ENCODE measurements around the gene XIRP1.
"Not testable (repeated sequence)": the region's sequence is repeated elsewhere in the genome, so short reads cannot be mapped to it uniquely, and the experiment has no call there.

Gene XIRP1, protein sequence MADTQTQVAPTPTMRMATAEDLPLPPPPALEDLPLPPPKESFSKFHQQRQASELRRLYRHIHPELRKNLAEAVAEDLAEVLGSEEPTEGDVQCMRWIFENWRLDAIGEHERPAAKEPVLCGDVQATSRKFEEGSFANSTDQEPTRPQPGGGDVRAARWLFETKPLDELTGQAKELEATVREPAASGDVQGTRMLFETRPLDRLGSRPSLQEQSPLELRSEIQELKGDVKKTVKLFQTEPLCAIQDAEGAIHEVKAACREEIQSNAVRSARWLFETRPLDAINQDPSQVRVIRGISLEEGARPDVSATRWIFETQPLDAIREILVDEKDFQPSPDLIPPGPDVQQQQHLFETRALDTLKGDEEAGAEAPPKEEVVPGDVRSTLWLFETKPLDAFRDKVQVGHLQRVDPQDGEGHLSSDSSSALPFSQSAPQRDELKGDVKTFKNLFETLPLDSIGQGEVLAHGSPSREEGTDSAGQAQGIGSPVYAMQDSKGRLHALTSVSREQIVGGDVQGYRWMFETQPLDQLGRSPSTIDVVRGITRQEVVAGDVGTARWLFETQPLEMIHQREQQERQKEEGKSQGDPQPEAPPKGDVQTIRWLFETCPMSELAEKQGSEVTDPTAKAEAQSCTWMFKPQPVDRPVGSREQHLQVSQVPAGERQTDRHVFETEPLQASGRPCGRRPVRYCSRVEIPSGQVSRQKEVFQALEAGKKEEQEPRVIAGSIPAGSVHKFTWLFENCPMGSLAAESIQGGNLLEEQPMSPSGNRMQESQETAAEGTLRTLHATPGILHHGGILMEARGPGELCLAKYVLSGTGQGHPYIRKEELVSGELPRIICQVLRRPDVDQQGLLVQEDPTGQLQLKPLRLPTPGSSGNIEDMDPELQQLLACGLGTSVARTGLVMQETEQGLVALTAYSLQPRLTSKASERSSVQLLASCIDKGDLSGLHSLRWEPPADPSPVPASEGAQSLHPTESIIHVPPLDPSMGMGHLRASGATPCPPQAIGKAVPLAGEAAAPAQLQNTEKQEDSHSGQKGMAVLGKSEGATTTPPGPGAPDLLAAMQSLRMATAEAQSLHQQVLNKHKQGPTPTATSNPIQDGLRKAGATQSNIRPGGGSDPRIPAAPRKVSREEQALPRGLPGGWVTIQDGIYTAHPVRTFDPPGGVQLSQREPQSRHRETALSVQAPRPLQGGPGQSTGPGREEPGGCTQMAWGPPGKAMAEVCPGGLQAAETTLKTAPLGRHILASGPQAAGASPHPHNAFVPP (N-terminal part only)

GRCh38 chr3:39192490-39193092 lies at the start of gene XIRP1:
Gene XIRP1, minus strand, starts transcription at chr3:39192595. Its CDS starts 3,150 bp downstream, at chr3:39189445.
- DNase-seq (ENCODE audit: low spot score), result no peak

DNA sequence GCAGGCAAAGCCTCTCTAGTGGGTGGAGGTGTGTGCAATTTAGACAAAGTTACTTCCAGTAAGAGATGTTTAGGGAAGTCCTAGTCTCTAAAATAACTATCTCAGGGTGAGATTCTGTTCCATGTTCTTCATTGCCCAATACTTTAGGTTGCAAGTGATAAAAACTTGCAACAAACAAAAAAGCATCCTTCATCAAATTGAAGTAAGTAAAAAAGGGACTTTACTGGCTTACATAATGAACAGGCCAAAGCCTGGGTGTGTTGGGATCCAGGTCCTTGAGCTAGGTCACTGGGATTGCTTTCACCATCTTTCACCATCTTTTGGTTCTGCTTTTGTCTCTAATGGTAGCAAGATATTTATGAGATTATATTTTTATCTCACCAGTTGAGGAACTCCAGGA lies 49.2 kb upstream of the XIRP1 start:
- no peak for DNase-seq (ENCODE audit: low spot score)

DNA sequence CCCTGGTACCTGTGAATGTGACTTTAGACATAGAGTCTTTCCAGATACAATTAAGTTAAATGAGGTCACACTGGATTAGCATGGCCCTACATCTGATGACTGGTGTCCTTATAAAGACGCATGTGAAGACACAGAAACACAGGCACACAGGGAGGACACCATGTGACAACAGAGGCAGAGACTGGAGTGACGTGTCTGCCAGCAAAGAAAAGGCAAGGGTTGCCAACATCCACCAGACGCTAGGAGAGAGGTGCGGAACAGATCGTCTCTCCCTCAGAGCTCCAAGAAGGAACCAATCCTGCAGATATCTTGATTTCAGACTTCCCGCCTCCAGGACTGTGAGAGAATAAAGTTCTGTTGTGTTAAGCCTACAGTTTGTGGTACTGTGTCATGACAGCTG lies 44.6 kb upstream of the XIRP1 start:
- no peak for DNase-seq (ENCODE audit: low spot score)

GRCh38 chr3:39234651-39235050 lies 42.3 kb upstream of the XIRP1 start:
- no peak for DNase-seq (ENCODE audit: low spot score)

DNA sequence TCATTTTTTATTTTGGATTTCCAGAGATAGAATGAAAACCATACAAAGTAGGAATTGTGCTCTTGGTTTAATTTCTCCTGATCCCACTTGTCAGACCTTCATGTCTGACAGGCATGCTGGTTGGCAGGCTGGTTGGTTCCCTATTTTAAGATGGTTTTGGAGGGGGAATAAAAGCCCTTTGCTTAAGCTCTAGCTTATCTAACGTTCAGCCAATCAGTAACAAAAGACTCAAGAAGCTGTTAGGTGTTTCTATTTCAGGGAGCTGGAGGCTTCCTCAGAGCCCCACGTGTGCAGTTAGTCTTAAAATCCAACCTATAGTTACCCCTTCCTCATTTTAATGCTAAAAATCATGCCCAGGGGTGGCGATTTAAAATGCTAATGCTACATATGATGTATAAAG lies 40.5 kb upstream of the XIRP1 start:
- no peak for DNase-seq (ENCODE audit: low spot score)

- DNase-seq (ENCODE audit: low spot score), result no peak
Measured at GRCh38 chr3:39230453-39230852, 38.1 kb upstream of the XIRP1 start.

- DNase-seq (ENCODE audit: low spot score), result no peak
Measured at GRCh38 chr3:39228496-39228895, 36.1 kb upstream of the XIRP1 start.

DNA sequence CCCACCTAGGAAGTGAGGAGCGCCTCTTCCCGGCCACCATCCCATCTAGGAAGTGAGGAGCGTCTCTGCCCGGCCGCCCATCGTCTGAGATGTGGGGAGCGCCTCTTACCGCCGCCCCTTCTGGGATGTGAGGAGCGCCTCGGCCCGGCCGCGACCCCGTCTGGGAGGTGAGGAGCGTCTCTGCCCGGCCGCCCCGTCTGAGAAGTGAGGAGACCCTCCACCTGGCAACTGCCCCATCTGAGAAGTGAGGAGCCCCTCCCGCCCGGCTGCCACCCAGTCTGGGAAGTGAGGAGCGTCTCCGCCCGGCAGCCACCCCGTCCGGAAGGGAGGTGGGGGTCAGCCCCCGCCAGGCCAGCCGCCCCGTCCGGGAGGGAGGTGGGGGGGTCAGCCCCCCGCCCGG lies 35.2 kb upstream of the XIRP1 start:
- DNase-seq (ENCODE audit: low spot score), result not testable (repeated sequence)

DNA sequence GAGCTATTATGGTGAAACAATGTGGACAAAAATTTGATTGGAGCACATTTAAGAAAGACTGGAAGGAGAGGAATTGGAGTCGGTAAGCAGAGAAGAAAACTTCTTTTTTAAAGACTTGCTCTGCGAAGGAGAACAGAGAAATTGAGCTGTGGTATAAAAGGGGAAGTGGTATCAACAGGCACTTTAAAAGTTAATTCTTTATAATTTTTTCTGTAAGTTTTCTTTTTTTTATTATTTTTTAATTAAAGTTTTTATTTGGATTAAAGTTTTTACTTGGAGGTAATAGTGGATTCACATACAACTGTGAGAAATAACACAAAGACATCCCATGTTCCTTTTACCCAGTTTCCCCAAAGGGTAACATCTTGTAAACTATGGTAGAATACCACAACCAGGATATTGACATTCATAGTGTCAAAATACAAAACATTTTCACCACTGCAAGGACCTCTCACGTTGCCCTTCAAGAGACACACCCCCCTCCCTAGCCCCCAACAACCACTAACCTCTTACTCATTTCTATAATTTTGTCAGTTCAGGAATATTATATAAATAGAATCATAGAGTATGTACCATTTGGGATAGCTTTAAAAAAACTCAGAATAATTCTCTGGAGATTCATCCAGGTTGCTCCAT lies 33.8 kb upstream of the XIRP1 start:
- DNase-seq (ENCODE audit: low spot score), result no peak

DNA sequence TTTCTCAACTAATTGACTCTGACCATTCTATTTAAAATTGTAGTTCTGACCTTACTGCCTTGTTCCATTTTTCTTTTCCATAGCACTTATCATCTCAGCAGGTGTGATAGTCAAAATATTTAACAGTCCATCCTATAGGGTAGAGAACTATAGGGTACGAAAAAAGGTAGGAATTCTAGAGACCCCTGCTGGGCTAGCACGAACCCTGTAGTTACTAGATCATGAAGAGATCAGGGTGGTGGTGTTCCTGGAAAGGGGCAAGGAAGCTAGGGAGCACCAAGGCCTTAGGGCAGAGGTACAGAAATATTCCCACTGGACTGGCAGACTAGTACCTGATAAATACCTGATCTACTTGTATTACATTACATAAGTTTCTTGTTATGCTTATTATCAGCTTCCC lies 31.9 kb upstream of the XIRP1 start:
- DNase-seq (ENCODE audit: low spot score), result no peak

- DNase-seq (ENCODE audit: low spot score), result no peak
Measured at GRCh38 chr3:39222939-39223338, 30.5 kb upstream of the XIRP1 start.

- no peak for DNase-seq (ENCODE audit: low spot score)
Measured at GRCh38 chr3:39222462-39222861, 30.1 kb upstream of the XIRP1 start.

- DNase-seq (ENCODE audit: low spot score), result no peak
Measured at GRCh38 chr3:39221141-39221530, 28.7 kb upstream of the XIRP1 start.

DNA sequence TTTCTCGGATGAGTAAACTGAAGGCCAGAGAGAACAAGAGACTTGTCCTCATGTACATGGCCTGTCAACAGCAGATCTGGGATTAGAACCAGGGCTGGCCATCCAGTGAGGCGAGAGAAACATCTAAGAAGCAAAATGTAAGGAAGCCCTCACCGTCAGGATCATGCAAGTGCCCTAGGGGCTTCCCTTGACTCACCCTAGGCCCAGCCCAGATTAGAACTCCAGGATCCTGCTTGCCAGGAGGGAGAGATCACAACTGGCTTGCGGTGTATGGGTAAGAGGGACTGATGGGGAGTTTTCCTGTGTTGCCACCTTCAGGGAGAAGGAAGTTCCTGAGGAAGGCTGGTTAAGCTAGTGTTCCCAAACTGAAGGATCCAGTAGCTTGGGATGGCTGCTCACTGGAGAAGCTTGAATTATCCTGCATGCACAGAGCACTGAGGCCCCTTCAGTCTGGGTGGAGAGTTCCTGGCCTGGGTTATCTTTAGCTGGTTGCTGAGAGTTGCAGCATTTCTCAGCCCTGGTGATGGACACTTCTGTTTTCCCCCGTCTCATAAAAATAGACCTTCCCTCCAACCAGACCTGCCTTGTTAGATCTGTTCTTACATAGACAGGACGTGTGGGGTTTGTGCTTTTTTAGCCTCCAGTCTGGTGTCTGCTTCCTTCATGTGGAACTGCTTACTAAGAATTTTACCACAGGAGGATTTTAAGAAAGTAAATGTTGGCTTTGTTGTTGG lies 28.2 kb upstream of the XIRP1 start:
- DNase-seq (ENCODE audit: low spot score), result no peak

GRCh38 chr3:39219702-39220101 lies 27.3 kb upstream of the XIRP1 start:
- no peak for DNase-seq (ENCODE audit: low spot score)

DNA sequence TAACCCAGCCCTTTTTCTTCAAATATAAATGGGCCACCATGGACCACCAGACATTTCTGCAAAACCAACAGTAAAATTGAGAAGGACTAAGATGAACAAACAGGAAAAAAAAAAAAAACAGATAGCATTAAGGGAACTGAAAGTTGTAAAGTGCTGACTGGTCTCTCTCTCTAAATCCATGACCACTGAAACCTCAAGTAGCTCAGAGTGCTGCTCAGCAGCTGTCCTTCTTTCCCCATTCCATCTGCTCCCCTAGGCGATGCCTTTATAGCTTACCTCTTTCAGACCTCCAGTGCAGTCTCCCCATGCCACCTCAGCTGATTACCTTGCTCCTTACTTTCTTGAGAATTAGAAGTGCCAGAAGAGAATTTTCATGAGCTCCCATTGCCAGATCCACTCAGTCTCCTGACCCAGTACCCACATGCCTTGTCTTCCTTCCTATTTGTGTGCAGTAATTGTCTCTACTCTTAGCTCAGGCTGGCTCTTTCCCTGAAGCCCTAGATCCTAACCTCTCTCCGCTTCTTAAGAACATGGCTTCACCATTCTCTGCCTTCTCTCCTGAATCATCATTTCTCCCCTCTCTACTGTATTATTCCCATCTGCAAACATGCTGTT lies 23.9 kb upstream of the XIRP1 start:
- no peak for DNase-seq (ENCODE audit: low spot score)

- no peak for DNase-seq (ENCODE audit: low spot score)
Measured at GRCh38 chr3:39213613-39214012, 21.2 kb upstream of the XIRP1 start.

GRCh38 chr3:39212665-39213064 lies 20.3 kb upstream of the XIRP1 start:
- DNase-seq (ENCODE audit: low spot score), result no peak

DNA sequence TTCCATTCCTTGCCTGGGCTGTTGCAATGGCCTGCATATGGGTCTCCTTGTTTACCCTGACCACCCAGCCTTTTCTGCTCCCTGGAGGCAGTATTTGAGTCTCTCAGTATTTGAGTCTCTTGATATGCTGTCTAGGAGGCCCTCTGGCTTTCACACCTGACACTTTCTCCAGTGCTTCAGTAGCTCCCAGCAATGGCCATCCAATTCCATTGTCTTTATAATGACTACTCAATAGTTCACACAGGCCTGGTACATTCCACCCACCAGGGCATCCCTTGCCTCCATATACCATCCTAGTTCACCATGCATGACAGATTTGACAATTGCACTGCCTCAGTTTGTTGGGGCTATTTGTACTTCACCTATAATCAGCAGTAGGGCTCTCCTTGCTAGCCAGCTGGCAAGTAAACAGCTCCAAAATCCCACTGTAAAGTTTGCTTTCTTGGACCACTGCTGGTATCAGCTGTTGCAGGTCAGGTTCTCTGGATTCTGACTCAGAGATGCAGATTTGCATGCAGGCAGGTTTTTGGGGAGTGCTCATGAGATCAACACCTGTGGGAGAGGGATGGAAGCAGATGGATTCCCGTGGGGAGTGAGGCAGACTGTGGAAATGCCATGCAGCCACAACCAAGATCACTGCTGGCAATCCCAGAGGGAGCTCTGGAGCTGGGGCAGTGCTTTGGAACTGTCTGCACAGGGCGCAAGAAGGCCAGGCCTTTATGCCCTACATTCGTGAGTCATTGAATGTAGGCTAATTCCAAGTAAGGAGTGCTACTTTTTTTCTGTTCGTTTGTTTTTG lies 19.1 kb upstream of the XIRP1 start:
- DNase-seq (ENCODE audit: low spot score), result no peak

All from cerebellar cortex (tissue), 1 donor.